ENCODE results near the gene HSPB8. TPM values are rescaled to one million over a fixed set of nuclear protein-coding genes. Genes with fewer than 3 reads are reported as not detected.

HSPB8 gene
- total RNA-seq, 2 donors from 2014 or later: 469 to 530 TPM

GRCh38 chr12:119202544-119202943 is 23.8 kb downstream of the HSPB8 start:
- H3K4me3 ChIP-seq: no peak overlapping the region
- peaks cover 0 to 30% of the 10 kb centered on the region in 2 donors for H3K4me1 ChIP-seq
- no peak for DNase-seq (ENCODE audit: low spot score)
- TF ChIP-seq CTCF (IDR thresholded peaks at IDR 0.05): no peak
- H3K9me3 ChIP-seq: no peaks in the 10 kb centered on the region
- no peaks in the 10 kb centered on the region for H3K36me3 ChIP-seq
- H3K27me3 ChIP-seq: no peaks in the 10 kb centered on the region
- H3K27ac ChIP-seq: peak overlapping the region in 1 of 2 donors; percentile 87

GRCh38 chr12:119204131-119204530 is 25.4 kb downstream of the HSPB8 start:
- peak overlapping the region; percentile 73 to 87 for H3K27ac ChIP-seq
- no peaks in the 10 kb centered on the region for H3K9me3 ChIP-seq
- peaks cover 0 to 46% of the 10 kb centered on the region in 2 donors for H3K4me1 ChIP-seq
- DNase-seq (ENCODE audit: low spot score): peak; percentile 74
- no peak overlapping the region for H3K4me3 ChIP-seq
- no peaks in the 10 kb centered on the region for H3K27me3 ChIP-seq
- no peaks in the 10 kb centered on the region for H3K36me3 ChIP-seq
- TF ChIP-seq CTCF (IDR thresholded peaks at IDR 0.05): no peak

GRCh38 chr12:119204671-119205285 is 26.0 kb downstream of the HSPB8 start:
- Histone ChIP-seq H3K36me3 (no peaks in the 10 kb centered on the region), H3K4me1 (peaks cover 0 to 52% of the 10 kb centered on the region in 2 donors), H3K4me3 (no peak overlapping the region), H3K9me3 (no peaks in the 10 kb centered on the region), H3K27me3 (no peaks in the 10 kb centered on the region), H3K27ac (peak overlapping the region; percentile 73 to 87)
- no peak for TF ChIP-seq CTCF (IDR thresholded peaks at IDR 0.05)
- DNase-seq (ENCODE audit: low spot score): no peak

GRCh38 chr12:119206348-119207062 is 27.8 kb downstream of the HSPB8 start:
- Histone ChIP-seq H3K4me1 (peaks cover 0 to 53% of the 10 kb centered on the region in 2 donors), H3K27me3 (no peaks in the 10 kb centered on the region), H3K27ac (peak overlapping the region; percentile 73 to 87), H3K4me3 (no peak overlapping the region), H3K9me3 (no peaks in the 10 kb centered on the region), H3K36me3 (no peaks in the 10 kb centered on the region)
- no peak for DNase-seq (ENCODE audit: low spot score)
- TF ChIP-seq CTCF (IDR thresholded peaks at IDR 0.05): peak in 1 of 2 donors; percentile 27

GRCh38 chr12:119207063-119207560 is 28.4 kb downstream of the HSPB8 start:
- Histone ChIP-seq H3K9me3 (no peaks in the 10 kb centered on the region), H3K27ac (peak overlapping the region; percentile 73 to 87), H3K4me1 (peaks cover 0 to 52% of the 10 kb centered on the region in 2 donors), H3K27me3 (no peaks in the 10 kb centered on the region), H3K36me3 (no peaks in the 10 kb centered on the region), H3K4me3 (no peak overlapping the region)
- no peak for DNase-seq (ENCODE audit: low spot score)
- no peak for TF ChIP-seq CTCF (IDR thresholded peaks at IDR 0.05)
